Prostate gland (tissue), 2 donors: ENCODE results near the gene AACS.

Experiments
- CTCF ChIP-seq, 4 experiments: fragments of 200-600 bp in 2 of 4; fragments of 450-650 bp in 2 of 4; sonication (generic) in 2 of 4; IDR thresholded peaks; 1 replicate in 3 of 4; 2 replicates in 1 of 4; pipeline ENCODE4 v1.5.1; 2016 to 2019; ENCODE audit warnings: antibody characterized with exemption in 4 of 4, mild to moderate bottlenecking in 2 of 4, moderate library complexity in 2 of 4
- POLR2A ChIP-seq: fragments of 450-650 bp; IDR thresholded peaks from one replicate; pipeline ENCODE4 v1.6.1; 2016; ENCODE audit warnings: antibody characterized with exemption, mild to moderate bottlenecking
- POLR2AphosphoS5 ChIP-seq: sonication (generic); formaldehyde crosslinking; IDR thresholded peaks from one replicate; pipeline ENCODE4 v1.6.1; 2017; ENCODE audit warnings: antibody characterized with exemption

GRCh38 chr12:125129591-125130255 is 64.5 kb downstream of the AACS start:
- TF ChIP-seq POLR2A: no peak
- TF ChIP-seq CTCF (IDR thresholded peaks at IDR 0.05): no peak
- TF ChIP-seq POLR2AphosphoS5: no peak
